Measurements from ENCODE around the gene OPA3.
A peak's percentile ranks its signal among the peaks of the same experiment; 100 is the strongest.

The OPA3 gene

GRCh38 chr19:45508417-45508860, 76.2 kb downstream of the OPA3 start:
- no peak overlapping the region for H2BK12ac ChIP-seq (ENCODE audit: low read length)
- H2BK5ac ChIP-seq (ENCODE audit: low read length) = peak overlapping the region; percentile 0
- peak overlapping the region; percentile 99 for H2AK5ac ChIP-seq (ENCODE audit: low read depth, low read length)
- no peaks in the 10 kb centered on the region for H3K9me3 ChIP-seq (replicated peaks in 1 of 2; ENCODE audit: control insufficient read depth in 2 of 2, insufficient read depth in 1 of 2, low read depth in 1 of 2, low read length in 2 of 2)
- no peak overlapping the region for H4K91ac ChIP-seq (ENCODE audit: low read depth, low read length, poor library complexity)
- peaks cover 0 to 4% of the 10 kb centered on the region in 2 donors for H3K36me3 ChIP-seq (replicated peaks in 1 of 2; ENCODE audit: control insufficient read depth in 2 of 2, insufficient read depth in 2 of 2, low read length in 2 of 2)
- H3K4me2 ChIP-seq (ENCODE audit: insufficient read depth, low read length, poor library complexity, severe bottlenecking) = peak overlapping the region; percentile 91
- H3K4me3 ChIP-seq (ENCODE audit: low read length in 2 of 2) = peak overlapping the region; percentile 97 to 100
- peak overlapping the region; percentile 23 for H3K27ac ChIP-seq (replicated peaks; ENCODE audit: low read length)
- H4K8ac ChIP-seq (ENCODE audit: low read depth, low read length) = no peak overlapping the region
- H3K27me3 ChIP-seq (ENCODE audit: control insufficient read depth in 3 of 3, insufficient read depth in 3 of 3, low read depth in 1 of 3, low read length in 3 of 3) = peaks cover 0 to 5% (median 0%) of the 10 kb centered on the region in 3 experiments
- no peak overlapping the region for H3K4ac ChIP-seq (ENCODE audit: low read length)
- no peak overlapping the region for H3K14ac ChIP-seq (ENCODE audit: low read length)
- H3K4me1 ChIP-seq (ENCODE audit: control insufficient read depth in 2 of 2, insufficient read depth in 1 of 2, low read depth in 1 of 2, low read length in 2 of 2) = peaks cover 5 to 18% of the 10 kb centered on the region in 2 donors
- peak overlapping the region; percentile 85 for H3K18ac ChIP-seq (ENCODE audit: low read length)
- H2BK120ac ChIP-seq (ENCODE audit: low read depth, low read length) = no peak overlapping the region
- DNase-seq (ENCODE audit: low spot score) = no peak
- H2BK15ac ChIP-seq (ENCODE audit: low read length) = no peak overlapping the region
- no CpG with 5 or more reads among the region's 26 CpGs for WGBS, 2 donors (ENCODE audit: extremely low coverage in 2 of 2, insufficient read length in 2 of 2, insufficient replicate concordance in 1 of 2)
- H2AFZ ChIP-seq (ENCODE audit: low read length) = peak overlapping the region; percentile 84
- H3K9ac ChIP-seq (ENCODE audit: low read depth, low read length, poor library complexity) = peak overlapping the region; percentile 72
- H3K79me1 ChIP-seq (ENCODE audit: low read depth, low read length) = peaks cover 8% of the 10 kb centered on the region
- H3K23ac ChIP-seq (ENCODE audit: low read depth, low read length, poor library complexity) = no peak overlapping the region

GRCh38 chr19:45507872-45508416, 76.7 kb downstream of the OPA3 start:
- H3K4ac ChIP-seq (ENCODE audit: low read length) = no peak overlapping the region
- H3K4me3 ChIP-seq (ENCODE audit: low read length in 2 of 2) = peak overlapping the region; percentile 97 to 100
- H3K18ac ChIP-seq (ENCODE audit: low read length) = peak overlapping the region; percentile 80
- no peak overlapping the region for H4K91ac ChIP-seq (ENCODE audit: low read depth, low read length, poor library complexity)
- DNase-seq (ENCODE audit: low spot score) = no peak
- no CpG with 5 or more reads among the region's 22 CpGs for WGBS, 2 donors (ENCODE audit: extremely low coverage in 2 of 2, insufficient read length in 2 of 2, insufficient replicate concordance in 1 of 2)
- peaks cover 8% of the 10 kb centered on the region for H3K79me1 ChIP-seq (ENCODE audit: low read depth, low read length)
- peaks cover 0 to 5% (median 0%) of the 10 kb centered on the region in 3 experiments for H3K27me3 ChIP-seq (ENCODE audit: control insufficient read depth in 3 of 3, insufficient read depth in 3 of 3, low read depth in 1 of 3, low read length in 3 of 3)
- peak overlapping the region; percentile 91 for H3K4me2 ChIP-seq (ENCODE audit: insufficient read depth, low read length, poor library complexity, severe bottlenecking)
- peak overlapping the region; percentile 84 for H2AFZ ChIP-seq (ENCODE audit: low read length)
- peak overlapping the region; percentile 99 for H2AK5ac ChIP-seq (ENCODE audit: low read depth, low read length)
- no peak overlapping the region for H2BK5ac ChIP-seq (ENCODE audit: low read length)
- no peak overlapping the region for H3K14ac ChIP-seq (ENCODE audit: low read length)
- no peak overlapping the region for H2BK12ac ChIP-seq (ENCODE audit: low read length)
- H4K8ac ChIP-seq (ENCODE audit: low read depth, low read length) = no peak overlapping the region
- no peak overlapping the region for H2BK120ac ChIP-seq (ENCODE audit: low read depth, low read length)
- peak overlapping the region; percentile 44 for H3K9ac ChIP-seq (ENCODE audit: low read depth, low read length, poor library complexity)
- peaks cover 0 to 4% of the 10 kb centered on the region in 2 donors for H3K36me3 ChIP-seq (replicated peaks in 1 of 2; ENCODE audit: control insufficient read depth in 2 of 2, insufficient read depth in 2 of 2, low read length in 2 of 2)
- H2BK15ac ChIP-seq (ENCODE audit: low read length) = peak overlapping the region; percentile 52
- H3K4me1 ChIP-seq (ENCODE audit: control insufficient read depth in 2 of 2, insufficient read depth in 1 of 2, low read depth in 1 of 2, low read length in 2 of 2) = peaks cover 5 to 18% of the 10 kb centered on the region in 2 donors
- no peak overlapping the region for H3K27ac ChIP-seq (replicated peaks; ENCODE audit: low read length)
- peak overlapping the region; percentile 97 for H3K23ac ChIP-seq (ENCODE audit: low read depth, low read length, poor library complexity)
- no peaks in the 10 kb centered on the region for H3K9me3 ChIP-seq (replicated peaks in 1 of 2; ENCODE audit: control insufficient read depth in 2 of 2, insufficient read depth in 1 of 2, low read depth in 1 of 2, low read length in 2 of 2)

- Histone ChIP-seq H3K4me1 (ENCODE audit: control insufficient read depth in 2 of 2, insufficient read depth in 1 of 2, low read depth in 1 of 2, low read length in 2 of 2) (peaks cover 5 to 18% of the 10 kb centered on the region in 2 donors), H2AFZ (ENCODE audit: low read length) (peak within 1 kb of the TSS; percentile 84), H2BK120ac (ENCODE audit: low read depth, low read length) (no peak within 1 kb of the TSS), H3K18ac (ENCODE audit: low read length) (peak within 1 kb of the TSS; percentile 97), H3K4me2 (ENCODE audit: insufficient read depth, low read length, poor library complexity, severe bottlenecking) (peak within 1 kb of the TSS; percentile 91), H3K4me3 (ENCODE audit: low read length in 2 of 2) (peak within 1 kb of the TSS; percentile 97 to 100), H4K8ac (ENCODE audit: low read depth, low read length) (no peak within 1 kb of the TSS), H2BK5ac (ENCODE audit: low read length) (peak within 1 kb of the TSS; percentile 93), H3K23ac (ENCODE audit: low read depth, low read length, poor library complexity) (peak within 1 kb of the TSS; percentile 97), H3K14ac (ENCODE audit: low read length) (peak within 1 kb of the TSS; percentile 86), H4K91ac (ENCODE audit: low read depth, low read length, poor library complexity) (no peak within 1 kb of the TSS), H3K36me3 (replicated peaks in 1 of 2; ENCODE audit: control insufficient read depth in 2 of 2, insufficient read depth in 2 of 2, low read length in 2 of 2) (peaks cover 0 to 4% of the 10 kb centered on the region in 2 donors), H2BK12ac (ENCODE audit: low read length) (no peak within 1 kb of the TSS), H2BK15ac (ENCODE audit: low read length) (peak within 1 kb of the TSS; percentile 96), H3K27me3 (ENCODE audit: control insufficient read depth in 3 of 3, insufficient read depth in 3 of 3, low read depth in 1 of 3, low read length in 3 of 3) (peaks cover 0 to 9% (median 0%) of the 10 kb centered on the region in 3 experiments), H3K9ac (ENCODE audit: low read depth, low read length, poor library complexity) (peak within 1 kb of the TSS; percentile 82), H2AK5ac (ENCODE audit: low read depth, low read length) (peak within 1 kb of the TSS; percentile 99), H3K4ac (ENCODE audit: low read length) (peak within 1 kb of the TSS; percentile 53), H3K9me3 (replicated peaks in 1 of 2; ENCODE audit: control insufficient read depth in 2 of 2, insufficient read depth in 1 of 2, low read depth in 1 of 2, low read length in 2 of 2) (no peaks in the 10 kb centered on the region), H3K79me1 (ENCODE audit: low read depth, low read length) (peaks cover 8% of the 10 kb centered on the region), H3K27ac (replicated peaks; ENCODE audit: low read length) (peak within 1 kb of the TSS; percentile 77)
- peak; percentile 59 for DNase-seq (ENCODE audit: low spot score)
- WGBS, 2 donors (ENCODE audit: extremely low coverage in 2 of 2, insufficient read length in 2 of 2, insufficient replicate concordance in 1 of 2) = no CpG with 5 or more reads among the region's 65 CpGs
Observed at GRCh38 chr19:45506989-45507871, 77.4 kb downstream of the OPA3 start, which contains the start of gene VASP. TSS of gene VASP (plus strand) at chr19:45507479. CDS start at chr19:45507772, 293 bp downstream.
